Measurements from ENCODE around the gene DISP1.

Gene DISP1

GRCh38 chr1:222784371-222784770 lies 30.5 kb upstream of the DISP1 start:
- no peak for DNase-seq
- no peaks in the 10 kb centered on the region for H3K36me3 ChIP-seq (replicated peaks)
- no peak overlapping the region for H3K4me3 ChIP-seq (ENCODE audit: low read depth, low read length)
- TF ChIP-seq, protein P1, sequence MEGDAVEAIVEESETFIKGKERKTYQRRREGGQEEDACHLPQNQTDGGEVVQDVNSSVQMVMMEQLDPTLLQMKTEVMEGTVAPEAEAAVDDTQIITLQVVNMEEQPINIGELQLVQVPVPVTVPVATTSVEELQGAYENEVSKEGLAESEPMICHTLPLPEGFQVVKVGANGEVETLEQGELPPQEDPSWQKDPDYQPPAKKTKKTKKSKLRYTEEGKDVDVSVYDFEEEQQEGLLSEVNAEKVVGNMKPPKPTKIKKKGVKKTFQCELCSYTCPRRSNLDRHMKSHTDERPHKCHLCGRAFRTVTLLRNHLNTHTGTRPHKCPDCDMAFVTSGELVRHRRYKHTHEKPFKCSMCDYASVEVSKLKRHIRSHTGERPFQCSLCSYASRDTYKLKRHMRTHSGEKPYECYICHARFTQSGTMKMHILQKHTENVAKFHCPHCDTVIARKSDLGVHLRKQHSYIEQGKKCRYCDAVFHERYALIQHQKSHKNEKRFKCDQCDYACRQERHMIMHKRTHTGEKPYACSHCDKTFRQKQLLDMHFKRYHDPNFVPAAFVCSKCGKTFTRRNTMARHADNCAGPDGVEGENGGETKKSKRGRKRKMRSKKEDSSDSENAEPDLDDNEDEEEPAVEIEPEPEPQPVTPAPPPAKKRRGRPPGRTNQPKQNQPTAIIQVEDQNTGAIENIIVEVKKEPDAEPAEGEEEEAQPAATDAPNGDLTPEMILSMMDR (IDR thresholded peaks at IDR 0.05; ENCODE audit: low read depth, low read length, missing control alignments) = no peak
- peaks cover 3% of the 10 kb centered on the region for H3K27me3 ChIP-seq (replicated peaks)
- in situ Hi-C loops (cut with HindIII; ENCODE audit: low pct_ligation_motif_present, low sequenced_read_pairs) = loop anchor here (10.0 kb wide), 1 partner anchor 300 kb away; no protein-coding TSS in a partner anchor
- H3K27ac ChIP-seq = no peak overlapping the region

DNA sequence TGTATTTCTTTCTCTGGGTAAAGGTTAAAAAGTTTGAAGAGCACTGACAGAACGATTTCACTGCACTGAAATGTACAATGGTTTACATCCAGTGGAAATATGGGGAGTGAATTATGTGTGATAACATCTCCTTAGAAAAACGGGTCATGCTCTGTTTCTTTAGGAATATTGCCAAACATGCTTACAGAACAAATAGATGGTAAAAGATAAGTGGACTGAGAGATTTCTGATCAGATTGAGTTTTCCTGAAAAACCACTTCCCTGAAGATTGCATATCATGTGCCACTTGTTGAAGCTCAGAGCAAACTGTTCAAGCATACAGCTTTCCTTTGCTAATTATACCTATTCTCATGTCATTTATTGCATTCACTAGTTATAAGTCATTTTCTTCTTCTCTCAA lies 29.9 kb upstream of the DISP1 start:
- in situ Hi-C loops (cut with HindIII; ENCODE audit: low pct_ligation_motif_present, low sequenced_read_pairs) = loop anchor here (10.0 kb wide), 1 partner anchor 300 kb away; no protein-coding TSS in a partner anchor
- peaks cover 3% of the 10 kb centered on the region for H3K27me3 ChIP-seq (replicated peaks)
- TF ChIP-seq, protein P1 (IDR thresholded peaks at IDR 0.05; ENCODE audit: low read depth, low read length, missing control alignments) = no peak
- no peak for DNase-seq
- H3K4me3 ChIP-seq (ENCODE audit: low read depth, low read length) = no peak overlapping the region
- no peak overlapping the region for H3K27ac ChIP-seq
- H3K36me3 ChIP-seq (replicated peaks) = no peaks in the 10 kb centered on the region

DNA sequence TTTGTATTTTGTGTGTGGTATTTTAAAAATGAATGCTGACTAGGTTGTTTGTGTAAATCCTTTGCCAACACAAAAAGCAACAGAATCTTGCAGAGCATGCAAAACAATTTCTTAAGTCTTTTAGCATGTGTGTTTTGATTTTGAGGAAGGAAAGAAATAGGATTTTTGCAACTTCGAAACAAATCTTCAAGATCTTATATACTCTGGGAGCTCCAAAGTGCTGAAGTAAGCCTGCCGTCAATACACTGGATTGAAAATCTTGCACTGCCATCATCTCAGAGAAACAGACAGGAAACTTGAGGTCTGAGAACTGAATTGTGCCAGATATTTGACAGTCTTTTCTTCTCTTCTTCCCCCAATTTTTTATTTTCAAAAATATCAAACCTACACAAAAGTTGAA lies 29.3 kb upstream of the DISP1 start:
- TF ChIP-seq, protein P1 (IDR thresholded peaks at IDR 0.05; ENCODE audit: low read depth, low read length, missing control alignments) = no peak
- Histone ChIP-seq H3K27me3 (replicated peaks) (peaks cover 3% of the 10 kb centered on the region), H3K36me3 (replicated peaks) (no peaks in the 10 kb centered on the region), H3K4me3 (ENCODE audit: low read depth, low read length) (no peak overlapping the region), H3K27ac (no peak overlapping the region)
- no peak for DNase-seq
- in situ Hi-C loops (cut with HindIII; ENCODE audit: low pct_ligation_motif_present, low sequenced_read_pairs) = loop anchor here (10.0 kb wide), 1 partner anchor 299 kb away; no protein-coding TSS in a partner anchor

- TF ChIP-seq, protein P1 (IDR thresholded peaks at IDR 0.05; ENCODE audit: low read depth, low read length, missing control alignments) = no peak
- in situ Hi-C loops (cut with HindIII; ENCODE audit: low pct_ligation_motif_present, low sequenced_read_pairs) = loop anchor here (10.0 kb wide), 1 partner anchor 299 kb away; no protein-coding TSS in a partner anchor
- Histone ChIP-seq H3K27me3 (replicated peaks) (peaks cover 3% of the 10 kb centered on the region), H3K4me3 (ENCODE audit: low read depth, low read length) (no peak overlapping the region), H3K27ac (no peak overlapping the region), H3K36me3 (replicated peaks) (no peaks in the 10 kb centered on the region)
- DNase-seq = no peak
These were observed 28.7 kb upstream of the DISP1 start for GRCh38 chr1:222786121-222786520.

- TF ChIP-seq, protein P1 (IDR thresholded peaks at IDR 0.05; ENCODE audit: low read depth, low read length, missing control alignments) = no peak
- Histone ChIP-seq H3K36me3 (replicated peaks) (no peaks in the 10 kb centered on the region), H3K27ac (no peak overlapping the region), H3K4me3 (ENCODE audit: low read depth, low read length) (no peak overlapping the region), H3K27me3 (replicated peaks) (peaks cover 3% of the 10 kb centered on the region)
- in situ Hi-C loops (cut with HindIII; ENCODE audit: low pct_ligation_motif_present, low sequenced_read_pairs) = loop anchor here (10.0 kb wide), 1 partner anchor 297 kb away; no protein-coding TSS in a partner anchor
- DNase-seq = no peak
These were observed 27.1 kb upstream of the DISP1 start for GRCh38 chr1:222787729-222788128.

Data from brain microvascular endothelial cell (primary cell).